ENCODE measurements around the gene CARMIL1.

CARMIL1 gene

DNA sequence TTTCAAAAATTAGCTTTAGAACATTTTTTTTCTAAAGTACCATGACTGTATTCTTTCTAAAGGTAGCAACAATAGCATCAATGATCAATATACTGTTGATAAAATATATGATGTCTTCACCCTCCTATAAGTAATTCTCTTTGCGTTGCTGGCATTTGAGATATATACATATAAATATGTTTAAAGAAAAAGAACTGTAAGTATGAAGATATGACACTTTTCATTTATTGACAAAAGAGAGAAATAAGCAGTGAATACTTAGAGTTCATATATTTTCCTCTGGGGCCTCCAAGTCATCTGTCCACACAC lies 323.5 kb downstream of the CARMIL1 start:
- Histone ChIP-seq H3K27ac (no peak overlapping the region), H3K27me3 (no peaks in the 10 kb centered on the region), H3K4me3 (ENCODE audit: low read depth in 1 of 2, low read length in 1 of 2) (no peak overlapping the region), H3K36me3 (no peaks in the 10 kb centered on the region), H3K9me3 (no peaks in the 10 kb centered on the region), H3K4me1 (ENCODE audit: control insufficient read depth in 1 of 2, insufficient read depth in 1 of 2, low read depth in 1 of 2, low read length in 1 of 2) (no peaks in the 10 kb centered on the region)
- TF ChIP-seq, protein P1, sequence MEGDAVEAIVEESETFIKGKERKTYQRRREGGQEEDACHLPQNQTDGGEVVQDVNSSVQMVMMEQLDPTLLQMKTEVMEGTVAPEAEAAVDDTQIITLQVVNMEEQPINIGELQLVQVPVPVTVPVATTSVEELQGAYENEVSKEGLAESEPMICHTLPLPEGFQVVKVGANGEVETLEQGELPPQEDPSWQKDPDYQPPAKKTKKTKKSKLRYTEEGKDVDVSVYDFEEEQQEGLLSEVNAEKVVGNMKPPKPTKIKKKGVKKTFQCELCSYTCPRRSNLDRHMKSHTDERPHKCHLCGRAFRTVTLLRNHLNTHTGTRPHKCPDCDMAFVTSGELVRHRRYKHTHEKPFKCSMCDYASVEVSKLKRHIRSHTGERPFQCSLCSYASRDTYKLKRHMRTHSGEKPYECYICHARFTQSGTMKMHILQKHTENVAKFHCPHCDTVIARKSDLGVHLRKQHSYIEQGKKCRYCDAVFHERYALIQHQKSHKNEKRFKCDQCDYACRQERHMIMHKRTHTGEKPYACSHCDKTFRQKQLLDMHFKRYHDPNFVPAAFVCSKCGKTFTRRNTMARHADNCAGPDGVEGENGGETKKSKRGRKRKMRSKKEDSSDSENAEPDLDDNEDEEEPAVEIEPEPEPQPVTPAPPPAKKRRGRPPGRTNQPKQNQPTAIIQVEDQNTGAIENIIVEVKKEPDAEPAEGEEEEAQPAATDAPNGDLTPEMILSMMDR (IDR thresholded peaks at IDR 0.05) = no peak

DNA sequence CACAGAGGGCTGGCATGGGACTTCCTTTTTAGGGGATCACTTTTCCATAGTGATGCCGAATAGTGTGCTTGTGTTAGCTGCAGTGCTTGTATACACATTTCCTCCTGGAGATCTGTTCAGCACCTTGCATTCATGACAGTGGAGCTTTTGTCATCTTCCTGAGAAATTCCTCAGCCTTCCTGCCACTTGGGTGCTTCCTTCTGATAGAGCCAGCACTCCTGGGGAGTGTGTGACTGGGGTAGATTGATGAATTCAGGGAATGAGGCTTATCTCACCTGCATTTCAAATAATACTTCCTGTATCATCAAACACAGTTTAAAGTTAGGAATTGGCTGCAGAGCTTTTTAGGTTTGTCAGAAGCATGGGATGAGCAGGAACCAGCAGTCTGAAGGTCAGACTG lies 324.1 kb downstream of the CARMIL1 start:
- no peaks in the 10 kb centered on the region for H3K36me3 ChIP-seq
- H3K27ac ChIP-seq = no peak overlapping the region
- no peaks in the 10 kb centered on the region for H3K27me3 ChIP-seq
- H3K9me3 ChIP-seq = no peaks in the 10 kb centered on the region
- TF ChIP-seq, protein P1 (IDR thresholded peaks at IDR 0.05) = no peak
- no peaks in the 10 kb centered on the region for H3K4me1 ChIP-seq (ENCODE audit: control insufficient read depth in 1 of 2, insufficient read depth in 1 of 2, low read depth in 1 of 2, low read length in 1 of 2)
- no peak overlapping the region for H3K4me3 ChIP-seq (ENCODE audit: low read depth in 1 of 2, low read length in 1 of 2)

DNA sequence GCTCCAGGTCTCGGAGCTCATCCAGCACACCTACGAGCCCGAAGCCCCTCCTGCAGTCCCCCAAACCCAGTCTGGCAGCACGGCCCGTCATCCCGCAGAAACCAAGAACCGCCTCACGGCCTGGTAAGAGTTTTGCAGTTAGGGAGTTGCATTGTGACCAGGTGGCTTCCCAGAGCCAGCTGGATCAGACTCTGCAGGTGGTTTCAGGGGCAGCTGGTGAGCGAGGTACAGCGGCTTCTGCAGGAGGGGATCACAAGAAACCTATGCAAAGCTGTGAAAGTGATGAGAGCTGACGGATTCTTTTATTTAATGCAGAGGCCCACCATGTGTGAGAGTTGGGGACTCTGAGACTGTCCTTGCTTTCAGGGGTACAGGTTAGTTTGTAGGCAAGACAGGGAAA lies 327.0 kb downstream of the CARMIL1 start:
- H3K27me3 ChIP-seq = no peaks in the 10 kb centered on the region
- H3K9me3 ChIP-seq = no peaks in the 10 kb centered on the region
- H3K36me3 ChIP-seq = no peaks in the 10 kb centered on the region
- H3K4me1 ChIP-seq (ENCODE audit: control insufficient read depth in 1 of 2, insufficient read depth in 1 of 2, low read depth in 1 of 2, low read length in 1 of 2) = no peaks in the 10 kb centered on the region
- no peak overlapping the region for H3K4me3 ChIP-seq (ENCODE audit: low read depth in 1 of 2, low read length in 1 of 2)
- TF ChIP-seq, protein P1 (IDR thresholded peaks at IDR 0.05) = no peak
- no peak overlapping the region for H3K27ac ChIP-seq

DNA sequence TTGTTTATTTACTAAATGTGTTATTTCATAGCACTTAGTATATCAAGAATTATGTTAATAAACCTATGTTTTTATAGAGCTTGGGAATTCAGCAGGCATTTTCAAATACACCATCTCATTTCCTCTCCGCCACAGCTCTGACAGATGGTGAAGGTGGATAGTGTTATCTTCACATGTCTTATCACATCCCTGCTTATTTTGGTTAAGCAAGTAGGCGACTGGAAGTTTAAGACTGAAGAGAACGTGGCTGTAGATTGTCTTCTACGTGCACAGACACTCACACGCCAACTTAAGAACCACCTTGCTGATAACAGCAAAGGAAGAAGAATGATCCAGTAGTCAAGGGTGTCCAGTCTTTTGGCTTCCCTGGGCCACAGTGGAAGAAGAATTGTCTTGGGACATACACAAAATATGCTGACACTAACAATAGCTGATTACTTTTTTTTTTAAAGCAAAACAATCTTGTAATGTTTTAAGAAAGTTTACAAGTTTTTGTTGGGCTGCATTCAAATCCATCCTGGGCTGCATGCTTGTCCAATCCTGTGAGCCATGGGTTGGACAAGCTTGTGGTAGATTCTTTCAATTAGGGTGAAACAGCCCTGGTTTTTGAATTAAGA lies 329.5 kb downstream of the CARMIL1 start:
- Histone ChIP-seq H3K27ac (no peak overlapping the region), H3K4me3 (ENCODE audit: low read depth in 1 of 2, low read length in 1 of 2) (no peak overlapping the region), H3K9me3 (no peaks in the 10 kb centered on the region), H3K36me3 (no peaks in the 10 kb centered on the region), H3K4me1 (ENCODE audit: control insufficient read depth in 1 of 2, insufficient read depth in 1 of 2, low read depth in 1 of 2, low read length in 1 of 2) (no peaks in the 10 kb centered on the region), H3K27me3 (no peaks in the 10 kb centered on the region)
- TF ChIP-seq, protein P1 (IDR thresholded peaks at IDR 0.05) = no peak

DNA sequence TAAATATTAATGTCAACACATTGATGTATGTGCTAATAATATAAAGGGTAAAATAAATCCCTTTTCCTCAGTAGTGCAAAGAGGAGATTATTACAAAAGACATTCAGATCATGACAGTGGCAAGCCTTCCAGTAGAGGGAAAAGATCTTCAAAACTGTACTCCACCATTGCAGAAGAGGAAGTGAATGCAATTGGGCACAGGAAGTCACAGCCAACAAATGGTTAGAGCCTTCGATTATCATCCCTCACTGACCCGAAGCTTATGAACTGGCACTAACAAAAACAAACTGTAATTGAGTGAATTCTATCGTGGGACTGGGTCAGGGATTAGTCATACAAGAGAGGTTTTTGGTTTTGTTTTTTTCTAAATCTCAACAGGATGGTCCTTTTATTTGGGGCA lies 333.5 kb downstream of the CARMIL1 start:
- no peaks in the 10 kb centered on the region for H3K27me3 ChIP-seq
- no peaks in the 10 kb centered on the region for H3K4me1 ChIP-seq (ENCODE audit: control insufficient read depth in 1 of 2, insufficient read depth in 1 of 2, low read depth in 1 of 2, low read length in 1 of 2)
- no peak overlapping the region for H3K4me3 ChIP-seq (ENCODE audit: low read depth in 1 of 2, low read length in 1 of 2)
- H3K27ac ChIP-seq = no peak overlapping the region
- TF ChIP-seq, protein P1 (IDR thresholded peaks at IDR 0.05) = no peak
- H3K9me3 ChIP-seq = no peaks in the 10 kb centered on the region
- H3K36me3 ChIP-seq = no peaks in the 10 kb centered on the region

DNA sequence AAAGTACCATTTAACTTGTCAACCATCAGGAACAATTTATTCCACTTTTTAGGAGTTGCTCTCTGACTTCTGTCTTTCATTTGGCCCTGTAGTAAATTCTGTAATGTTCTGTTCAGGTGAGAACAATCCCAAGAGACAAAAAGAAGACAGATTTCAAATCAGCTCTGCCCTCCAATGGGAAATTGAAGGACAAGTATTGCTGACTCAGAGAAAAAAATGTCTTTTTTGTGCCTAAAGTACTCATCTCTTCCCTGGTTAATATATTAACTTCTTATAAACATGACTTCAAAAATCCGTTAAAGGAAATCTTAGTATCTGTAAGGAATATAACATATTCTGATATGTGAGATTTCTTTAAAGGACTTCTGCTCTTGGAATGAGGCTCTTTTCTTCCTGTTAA lies 334.2 kb downstream of the CARMIL1 start:
- Histone ChIP-seq H3K4me1 (ENCODE audit: control insufficient read depth in 1 of 2, insufficient read depth in 1 of 2, low read depth in 1 of 2, low read length in 1 of 2) (no peaks in the 10 kb centered on the region), H3K27ac (no peak overlapping the region), H3K4me3 (ENCODE audit: low read depth in 1 of 2, low read length in 1 of 2) (no peak overlapping the region), H3K9me3 (no peaks in the 10 kb centered on the region), H3K36me3 (no peaks in the 10 kb centered on the region), H3K27me3 (no peaks in the 10 kb centered on the region)
- TF ChIP-seq, protein P1 (IDR thresholded peaks at IDR 0.05) = no peak

All from neutrophil (primary cell).